CD14-positive monocyte (primary cell): ENCODE results near the gene VPS33B. TPM values are rescaled to one million over a fixed set of nuclear protein-coding genes. Genes with fewer than 3 reads are reported as not detected.

Experiments used
- DNase-seq, 3 donors: peaks; one replicate each; pipeline ENCODE4 v3.0.0-alpha.2; 2011 to 2022
- H2AFZ ChIP-seq: 2 replicates; pipeline ENCODE4 v1.6.0; 2012; ENCODE audit warnings: mild to moderate bottlenecking, low read depth, low read length, inconsistent platforms; ENCODE audit not compliant: insufficient read depth, poor library complexity, severe bottlenecking
- H3K27ac ChIP-seq, 2 donors: 1 replicate in 1 of 2; 2 replicates in 1 of 2; pipeline ENCODE4 v1.5.1; 2012 to 2013; ENCODE audit warnings: low read length in 2 of 2, control low read depth in 1 of 2, inconsistent platforms in 1 of 2, low read depth in 1 of 2, mild to moderate bottlenecking in 1 of 2
- H3K27me3 ChIP-seq, 2 donors: one replicate each; pipeline versions ENCODE4 v1.6.0 to v1.6.1; 2011 to 2013; ENCODE audit warnings: low read length in 2 of 2; ENCODE audit not compliant: control insufficient read depth in 2 of 2, insufficient read depth in 2 of 2
- H3K36me3 ChIP-seq, 2 donors: replicated peaks in 1 of 2; 1 replicate in 1 of 2; 2 replicates in 1 of 2; pipeline versions ENCODE4 v1.5.1 to v1.6.1; 2012 to 2013; ENCODE audit warnings: low read length in 2 of 2, control low read depth in 1 of 2, inconsistent platforms in 1 of 2, mild to moderate bottlenecking in 1 of 2; ENCODE audit not compliant: insufficient read depth in 2 of 2, control insufficient read depth in 1 of 2
- H3K4me1 ChIP-seq, 2 donors: 1 replicate in 1 of 2; 2 replicates in 1 of 2; pipeline versions ENCODE4 v1.5.1 to v1.6.1; 2012 to 2013; ENCODE audit warnings: low read length in 2 of 2, control low read depth in 1 of 2, inconsistent platforms in 1 of 2, mild to moderate bottlenecking in 1 of 2, moderate library complexity in 1 of 2; ENCODE audit not compliant: insufficient read depth in 2 of 2, control insufficient read depth in 1 of 2
- H3K4me2 ChIP-seq: replicated peaks from 2 replicates; pipeline ENCODE3; 2012; ENCODE audit warnings: low read length, moderate library complexity, mild to moderate bottlenecking; ENCODE audit not compliant: poor library complexity, severe bottlenecking; ENCODE audit errors: extremely low read depth
- H3K4me3 ChIP-seq, 3 experiments: fragments of 200-600 bp in 1 of 3; sonication (generic) in 1 of 3; replicated peaks in 1 of 3; 1 replicate in 2 of 3; 2 replicates in 1 of 3; pipeline ENCODE4 v1.5.1; 2011 to 2013; ENCODE audit warnings: low read length in 3 of 3, mild to moderate bottlenecking in 3 of 3, control low read depth in 2 of 3, low read depth in 2 of 3, inconsistent platforms in 1 of 3, moderate library complexity in 1 of 3
- H3K79me2 ChIP-seq: 2 replicates; pipeline ENCODE4 v1.6.0; 2012; ENCODE audit warnings: mild to moderate bottlenecking, control low read depth, inconsistent platforms, low read length, moderate library complexity; ENCODE audit not compliant: insufficient read depth
- H3K9ac ChIP-seq: 2 replicates; pipeline ENCODE4 v1.6.0; 2017; ENCODE audit warnings: low read length, mild to moderate bottlenecking; ENCODE audit not compliant: insufficient read depth, poor library complexity, severe bottlenecking
- H3K9me3 ChIP-seq, 2 donors: replicated peaks in 1 of 2; 1 replicate in 1 of 2; 2 replicates in 1 of 2; pipeline versions ENCODE4 v1.5.1 to v1.6.1; 2012 to 2013; ENCODE audit warnings: low read length in 2 of 2, control low read depth in 1 of 2; ENCODE audit not compliant: control insufficient read depth in 1 of 2, insufficient read depth in 1 of 2
- H4K20me1 ChIP-seq: 2 replicates; pipeline ENCODE4 v1.6.0; 2012; ENCODE audit warnings: mild to moderate bottlenecking, low read length, control low read depth, moderate library complexity; ENCODE audit not compliant: insufficient read depth
- H3K27ac Mint-ChIP-seq, 7 donors: one replicate each; pipeline ENCODE4 v1.8.0; 2020; ENCODE audit warnings: mild to moderate bottlenecking in 7 of 7, mixed read lengths in 7 of 7, moderate library complexity in 6 of 7, inconsistent platforms in 2 of 7
- H3K27me3 Mint-ChIP-seq, 3 donors: one replicate each; pipeline ENCODE4 v1.8.0; 2021 to 2022; ENCODE audit warnings: low read depth in 3 of 3, mild to moderate bottlenecking in 3 of 3, mixed read lengths in 3 of 3, moderate library complexity in 3 of 3, inconsistent platforms in 1 of 3
- H3K36me3 Mint-ChIP-seq, 2 donors: one replicate each; pipeline ENCODE4 v1.8.0; 2020; ENCODE audit warnings: mixed read lengths in 2 of 2, inconsistent platforms in 1 of 2, mild to moderate bottlenecking in 1 of 2
- H3K4me1 Mint-ChIP-seq: one replicate; pipeline ENCODE4 v1.8.0; 2020; ENCODE audit warnings: mild to moderate bottlenecking, mixed read lengths
- H3K4me3 Mint-ChIP-seq, 2 donors: one replicate each; pipeline ENCODE4 v1.8.0; 2020; ENCODE audit warnings: mild to moderate bottlenecking in 2 of 2, mixed read lengths in 2 of 2, moderate library complexity in 1 of 2
- H3K9me3 Mint-ChIP-seq, 7 donors: one replicate each; pipeline ENCODE4 v1.8.0; 2020 to 2022; ENCODE audit warnings: mixed read lengths in 7 of 7, mild to moderate bottlenecking in 6 of 7, moderate library complexity in 6 of 7, inconsistent platforms in 2 of 7
- WGBS: methylation state at CpG from one replicate; pipeline ENCODE4 v1.1.5; 2013; ENCODE audit warnings: missing lambda C conversion rate; ENCODE audit not compliant: insufficient coverage; 5-methylcytosine and 5-hydroxymethylcytosine counted together
- intact Hi-C, 2 donors: fragments of 100-400 bp; cut with micrococcal nuclease; formaldehyde crosslinking; loops; one replicate each; pipeline versions ENCODE4 v1.15.0 to v1.15.1; 2023
- polyA plus RNA-seq, 3 donors: library from polyadenylated mRNA; depleted of rRNA in 1 of 3; unstranded in 2 of 3; stranded (reverse) in 1 of 3; fragments of 300-500 nt in 2 of 3; fragments of >200 nt in 1 of 3; fragmentation: Illumina TruSeq in 2 of 3; gene quantifications; 1 replicate in 2 of 3; 2 replicates in 1 of 3; pipeline ENCODE4 v1.2.3, GENCODE V29; 2012 to 2021
- TF ChIP-seq, protein P1 (sequence below): fragments of 200-600 bp; IDR thresholded peaks from one replicate; pipeline ENCODE4 v1.8.0; 2022; ENCODE audit warnings: antibody characterized with exemption, mild to moderate bottlenecking

Gene VPS33B
- polyA plus RNA-seq, 3 donors = 4.0 to 16.9 (median 4.8) TPM

GRCh38 chr15:91027677-91028076 lies 5.3 kb upstream of the VPS33B start:
- Mint-ChIP-seq H3K36me3 (no peaks in the 10 kb centered on the region), H3K9me3 (peaks cover 0 to 2% (median 0%) of the 10 kb centered on the region in 7 donors), H3K4me3 (no peak overlapping the region), H3K4me1 (peaks cover 5% of the 10 kb centered on the region), H3K27ac (no peak overlapping the region), H3K27me3 (peaks cover 0 to 1% (median 0%) of the 10 kb centered on the region in 3 donors)
- intact Hi-C loops = loop anchor here in 1 of 2 donors (10.0 kb wide), 1 partner anchor 73 kb away; the partner anchor contains the start of gene RCCD1
- Histone ChIP-seq H3K9ac (no peak overlapping the region), H3K36me3 (no peaks in the 10 kb centered on the region), H3K27ac (no peak overlapping the region), H3K4me3 (no peak overlapping the region), H3K4me1 (peaks cover 0 to 4% of the 10 kb centered on the region in 2 donors), H3K79me2 (no peaks in the 10 kb centered on the region), H3K9me3 (no peaks in the 10 kb centered on the region), H3K4me2 (no peak overlapping the region), H4K20me1 (no peaks in the 10 kb centered on the region), H3K27me3 (no peaks in the 10 kb centered on the region), H2AFZ (no peak overlapping the region)
- TF ChIP-seq, protein P1, sequence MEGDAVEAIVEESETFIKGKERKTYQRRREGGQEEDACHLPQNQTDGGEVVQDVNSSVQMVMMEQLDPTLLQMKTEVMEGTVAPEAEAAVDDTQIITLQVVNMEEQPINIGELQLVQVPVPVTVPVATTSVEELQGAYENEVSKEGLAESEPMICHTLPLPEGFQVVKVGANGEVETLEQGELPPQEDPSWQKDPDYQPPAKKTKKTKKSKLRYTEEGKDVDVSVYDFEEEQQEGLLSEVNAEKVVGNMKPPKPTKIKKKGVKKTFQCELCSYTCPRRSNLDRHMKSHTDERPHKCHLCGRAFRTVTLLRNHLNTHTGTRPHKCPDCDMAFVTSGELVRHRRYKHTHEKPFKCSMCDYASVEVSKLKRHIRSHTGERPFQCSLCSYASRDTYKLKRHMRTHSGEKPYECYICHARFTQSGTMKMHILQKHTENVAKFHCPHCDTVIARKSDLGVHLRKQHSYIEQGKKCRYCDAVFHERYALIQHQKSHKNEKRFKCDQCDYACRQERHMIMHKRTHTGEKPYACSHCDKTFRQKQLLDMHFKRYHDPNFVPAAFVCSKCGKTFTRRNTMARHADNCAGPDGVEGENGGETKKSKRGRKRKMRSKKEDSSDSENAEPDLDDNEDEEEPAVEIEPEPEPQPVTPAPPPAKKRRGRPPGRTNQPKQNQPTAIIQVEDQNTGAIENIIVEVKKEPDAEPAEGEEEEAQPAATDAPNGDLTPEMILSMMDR = no peak
- WGBS = no CpG with 5 or more reads among the region's 1 CpG
- no peak for DNase-seq

DNA sequence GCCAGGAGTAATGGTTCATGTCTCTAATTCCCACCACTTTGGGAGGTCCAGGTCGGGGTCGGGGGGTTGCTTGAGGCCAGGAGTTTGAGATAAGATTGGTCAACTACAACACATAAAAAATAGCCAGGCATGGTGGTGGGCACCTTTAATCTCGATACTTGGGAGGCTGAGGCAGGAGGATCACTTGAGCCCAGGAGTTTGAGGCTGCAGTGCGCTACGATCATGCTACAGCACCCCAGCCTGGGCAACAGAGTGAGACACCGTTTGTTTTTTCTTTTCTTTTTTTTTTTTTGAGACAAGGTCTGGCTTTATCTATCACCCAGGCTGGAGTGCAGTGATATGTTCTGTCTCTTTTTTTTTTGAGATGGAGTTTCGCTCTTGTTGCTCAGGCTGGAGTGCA lies 1.3 kb upstream of the VPS33B start:
- DNase-seq = no peak
- Histone ChIP-seq H3K27ac (no peak overlapping the region), H3K9ac (no peak overlapping the region), H3K27me3 (no peaks in the 10 kb centered on the region), H3K36me3 (peaks cover 0 to 5% of the 10 kb centered on the region in 2 donors), H4K20me1 (no peaks in the 10 kb centered on the region), H3K4me1 (peaks cover 19 to 25% of the 10 kb centered on the region in 2 donors), H3K9me3 (no peaks in the 10 kb centered on the region), H2AFZ (no peak overlapping the region), H3K4me2 (no peak overlapping the region), H3K4me3 (no peak overlapping the region), H3K79me2 (peaks cover 35% of the 10 kb centered on the region)
- peaks cover 0 to 1% (median 0%) of the 10 kb centered on the region in 3 donors for H3K27me3 Mint-ChIP-seq
- peaks cover 29% of the 10 kb centered on the region for H3K4me1 Mint-ChIP-seq
- H3K36me3 Mint-ChIP-seq = peaks cover 0 to 5% of the 10 kb centered on the region in 2 donors
- WGBS = 90% methylated on average over 3 of the region's 7 CpGs
- no peaks in the 10 kb centered on the region for H3K9me3 Mint-ChIP-seq
- intact Hi-C loops = loop anchor here in 1 of 2 donors (10.0 kb wide), 1 partner anchor 69 kb away; the partner anchor contains the start of gene RCCD1
- no peak overlapping the region for H3K4me3 Mint-ChIP-seq
- TF ChIP-seq, protein P1 = no peak
- no peak overlapping the region for H3K27ac Mint-ChIP-seq
